Mesenchymal stem cell (in vitro differentiated cells and primary cell): ENCODE results near the gene TAF1A.

Source experiments
- DNase-seq: peaks from one replicate; pipeline ENCODE4 v3.0.0-alpha.2; 2013
- H2AFZ ChIP-seq: one replicate; pipeline ENCODE4 v1.6.1; 2013; ENCODE audit warnings: low read depth, mild to moderate bottlenecking, control low read depth, inconsistent platforms, low read length, moderate library complexity
- H2AK5ac ChIP-seq: 2 replicates; pipeline ENCODE4 v1.6.1; 2013; ENCODE audit warnings: low read length, moderate library complexity, mild to moderate bottlenecking, inconsistent platforms; ENCODE audit not compliant: severe bottlenecking
- H2BK120ac ChIP-seq: one replicate; pipeline ENCODE4 v1.6.1; 2013; ENCODE audit warnings: low read depth, mild to moderate bottlenecking, inconsistent platforms, low read length, moderate library complexity
- H2BK12ac ChIP-seq, 2 experiments: one replicate each; pipeline ENCODE4 v1.6.1; 2013; ENCODE audit warnings: inconsistent platforms in 2 of 2, low read length in 2 of 2, mild to moderate bottlenecking in 2 of 2, moderate library complexity in 2 of 2, control low read depth in 1 of 2
- H2BK15ac ChIP-seq: one replicate; pipeline ENCODE4 v1.6.1; 2013; ENCODE audit warnings: mild to moderate bottlenecking, low read depth, inconsistent platforms; ENCODE audit not compliant: poor library complexity, severe bottlenecking
- H2BK5ac ChIP-seq: 2 replicates; pipeline ENCODE4 v1.6.1; 2013; ENCODE audit warnings: low read depth, mild to moderate bottlenecking, low read length, control low read depth, inconsistent platforms; ENCODE audit not compliant: poor library complexity, severe bottlenecking
- H3K14ac ChIP-seq, 2 experiments: one replicate each; pipeline ENCODE4 v1.6.1; 2013; ENCODE audit warnings: inconsistent platforms in 2 of 2, low read length in 2 of 2, control low read depth in 1 of 2, mild to moderate bottlenecking in 1 of 2, moderate library complexity in 1 of 2
- H3K18ac ChIP-seq, 2 experiments: one replicate each; pipeline ENCODE4 v1.6.1; 2013; ENCODE audit warnings: inconsistent platforms in 2 of 2, low read length in 2 of 2, control low read depth in 1 of 2, low read depth in 1 of 2, mild to moderate bottlenecking in 1 of 2
- H3K23ac ChIP-seq, 2 experiments: one replicate each; pipeline ENCODE4 v1.6.1; 2013; ENCODE audit warnings: inconsistent platforms in 2 of 2, low read length in 2 of 2, mild to moderate bottlenecking in 2 of 2, moderate library complexity in 2 of 2, control low read depth in 1 of 2
- H3K27ac ChIP-seq: 2 replicates; pipeline ENCODE4 v1.5.1; 2013; ENCODE audit warnings: mild to moderate bottlenecking, moderate library complexity, low read length, control low read depth, inconsistent platforms; ENCODE audit not compliant: poor library complexity, severe bottlenecking
- H3K27me3 ChIP-seq, 2 experiments: 2 replicates each; pipeline versions ENCODE4 v1.6.1 to v1.7.0; 2013; ENCODE audit warnings: low read length in 2 of 2, mild to moderate bottlenecking in 2 of 2, moderate library complexity in 2 of 2, control low read depth in 1 of 2, inconsistent platforms in 1 of 2; ENCODE audit not compliant: control insufficient read depth in 1 of 2, insufficient read depth in 1 of 2
- H3K36me3 ChIP-seq, 2 experiments: 2 replicates each; pipeline versions ENCODE4 v1.6.1 to v1.7.0; 2013; ENCODE audit warnings: low read length in 2 of 2, control low read depth in 1 of 2, inconsistent platforms in 1 of 2, low read depth in 1 of 2, mild to moderate bottlenecking in 1 of 2; ENCODE audit not compliant: insufficient read depth in 2 of 2, control insufficient read depth in 1 of 2
- H3K4ac ChIP-seq, 2 experiments: one replicate each; pipeline ENCODE4 v1.6.1; 2013; ENCODE audit warnings: inconsistent platforms in 2 of 2, low read length in 2 of 2, mild to moderate bottlenecking in 2 of 2, moderate library complexity in 2 of 2, control low read depth in 1 of 2, low read depth in 1 of 2
- H3K4me1 ChIP-seq: 2 replicates; pipeline ENCODE4 v1.6.1; 2013; ENCODE audit warnings: low read depth, low read length, control low read depth; ENCODE audit not compliant: control insufficient read depth, insufficient read depth
- H3K4me2 ChIP-seq: 2 replicates; pipeline ENCODE4 v1.6.1; 2013; ENCODE audit warnings: low read length, mild to moderate bottlenecking, inconsistent platforms; ENCODE audit not compliant: poor library complexity, severe bottlenecking
- H3K4me3 ChIP-seq, 2 experiments: 2 replicates each; pipeline versions ENCODE4 v1.5.1 to v1.7.0; 2013; ENCODE audit warnings: low read length in 2 of 2, mild to moderate bottlenecking in 2 of 2, control low read depth in 1 of 2, low read depth in 1 of 2; ENCODE audit not compliant: insufficient read depth in 1 of 2
- H3K79me1 ChIP-seq: replicated peaks from 2 replicates; pipeline ENCODE4 v1.6.1; 2013; ENCODE audit warnings: mild to moderate bottlenecking, control low read depth, low read length, inconsistent platforms; ENCODE audit not compliant: poor library complexity, severe bottlenecking
- H3K9ac ChIP-seq: 2 replicates; pipeline ENCODE4 v1.7.0; 2013; ENCODE audit warnings: mild to moderate bottlenecking, low read length, moderate library complexity
- H3K9me3 ChIP-seq: 2 replicates; pipeline ENCODE4 v1.7.0; 2013; ENCODE audit warnings: mild to moderate bottlenecking, low read length; ENCODE audit not compliant: control insufficient read depth
- H4K8ac ChIP-seq: one replicate; pipeline ENCODE4 v1.6.1; 2013; ENCODE audit warnings: inconsistent platforms, mild to moderate bottlenecking, low read length, moderate library complexity
- H4K91ac ChIP-seq: one replicate; pipeline ENCODE4 v1.6.1; 2013; ENCODE audit warnings: mild to moderate bottlenecking, low read length, inconsistent platforms
- WGBS: methylation state at CpG from one replicate; pipeline ENCODE4 v1.1.7; 2013; ENCODE audit warnings: mixed read lengths; 5-methylcytosine and 5-hydroxymethylcytosine counted together

The TAF1A gene

GRCh38 chr1:222579316-222579715, 10.4 kb downstream of the TAF1A start:
- Histone ChIP-seq H4K8ac (no peak overlapping the region), H2BK15ac (no peak overlapping the region), H3K27ac (no peak overlapping the region), H3K4me2 (no peak overlapping the region), H3K9ac (no peak overlapping the region), H2BK120ac (no peak overlapping the region), H3K4me3 (no peak overlapping the region), H3K27me3 (no peaks in the 10 kb centered on the region), H3K4me1 (no peaks in the 10 kb centered on the region), H3K9me3 (no peaks in the 10 kb centered on the region), H2BK12ac (no peak overlapping the region), H2BK5ac (no peak overlapping the region), H2AFZ (no peak overlapping the region), H2AK5ac (no peak overlapping the region), H3K23ac (no peak overlapping the region), H4K91ac (no peak overlapping the region), H3K36me3 (peaks cover 6 to 72% of the 10 kb centered on the region in 2 experiments), H3K4ac (no peak overlapping the region), H3K18ac (no peak overlapping the region), H3K14ac (no peak overlapping the region), H3K79me1 (peaks cover 18% of the 10 kb centered on the region)
- WGBS = 98% methylated on average over 2 of the region's 3 CpGs
- DNase-seq = no peak

- Histone ChIP-seq H4K8ac (no peak overlapping the region), H3K9ac (no peak overlapping the region), H3K14ac (no peak overlapping the region), H3K9me3 (peaks cover 21% of the 10 kb centered on the region), H3K4me2 (no peak overlapping the region), H3K4me3 (no peak overlapping the region), H3K4ac (no peak overlapping the region), H3K4me1 (no peaks in the 10 kb centered on the region), H4K91ac (no peak overlapping the region), H3K79me1 (peaks cover 16% of the 10 kb centered on the region), H2BK15ac (no peak overlapping the region), H3K27ac (no peak overlapping the region), H3K36me3 (peaks cover 10 to 90% of the 10 kb centered on the region in 2 experiments), H2AK5ac (no peak overlapping the region), H2AFZ (no peak overlapping the region), H3K23ac (no peak overlapping the region), H3K27me3 (no peaks in the 10 kb centered on the region), H2BK12ac (no peak overlapping the region), H2BK120ac (no peak overlapping the region), H2BK5ac (no peak overlapping the region), H3K18ac (no peak overlapping the region)
- DNase-seq = no peak
- 100% methylated on average over 1 of the region's 1 CpG for WGBS
Observed at GRCh38 chr1:222570837-222571236, 18.9 kb downstream of the TAF1A start.

- DNase-seq = no peak
- Histone ChIP-seq H3K27ac (no peak overlapping the region), H3K23ac (no peak overlapping the region), H2BK15ac (no peak overlapping the region), H3K9ac (no peak overlapping the region), H2AK5ac (no peak overlapping the region), H3K27me3 (no peaks in the 10 kb centered on the region), H2BK120ac (no peak overlapping the region), H3K79me1 (peaks cover 9% of the 10 kb centered on the region), H3K4me2 (no peak overlapping the region), H3K4ac (no peak overlapping the region), H3K18ac (no peak overlapping the region), H4K91ac (no peak overlapping the region), H4K8ac (no peak overlapping the region), H2BK5ac (no peak overlapping the region), H3K4me1 (no peaks in the 10 kb centered on the region), H3K4me3 (no peak overlapping the region), H3K14ac (no peak overlapping the region), H2AFZ (no peak overlapping the region), H2BK12ac (no peak overlapping the region), H3K9me3 (no peaks in the 10 kb centered on the region), H3K36me3 (peaks cover 9 to 77% of the 10 kb centered on the region in 2 experiments)
- 88% methylated on average over 1 of the region's 1 CpG for WGBS
Observed at GRCh38 chr1:222561656-222562055, 28.1 kb downstream of the TAF1A start.

GRCh38 chr1:222557574-222557973, 32.2 kb downstream of the TAF1A start:
- Histone ChIP-seq H4K91ac (no peak overlapping the region), H3K9me3 (no peaks in the 10 kb centered on the region), H3K79me1 (peaks cover 2% of the 10 kb centered on the region), H3K4me3 (no peak overlapping the region), H2AK5ac (no peak overlapping the region), H3K36me3 (peaks cover 11 to 74% of the 10 kb centered on the region in 2 experiments), H3K4me1 (peaks cover 2% of the 10 kb centered on the region), H4K8ac (no peak overlapping the region), H3K23ac (no peak overlapping the region), H3K9ac (no peak overlapping the region), H2BK12ac (no peak overlapping the region), H3K18ac (no peak overlapping the region), H2BK5ac (no peak overlapping the region), H2BK120ac (no peak overlapping the region), H3K27me3 (no peaks in the 10 kb centered on the region), H3K14ac (no peak overlapping the region), H3K4me2 (no peak overlapping the region), H2BK15ac (no peak overlapping the region), H3K4ac (no peak overlapping the region), H3K27ac (no peak overlapping the region), H2AFZ (no peak overlapping the region)
- DNase-seq = no peak
- 100% methylated on average over 7 of the region's 7 CpGs for WGBS
